SIG-M5 treated with dmso at 0.1 percent for 504 hours (cell line): Measurements from ENCODE around the gene SLC35E3.
"Not testable (repeated sequence)": the region's sequence is repeated elsewhere in the genome, so short reads cannot be mapped to it uniquely, and the experiment has no call there.

Source experiments
- DNase-seq: peaks from one replicate; lab custom pipeline; 2025; ENCODE audit not compliant: unreplicated experiment; lab: John Stamatoyannopoulos, UW

SLC35E3 gene

DNA sequence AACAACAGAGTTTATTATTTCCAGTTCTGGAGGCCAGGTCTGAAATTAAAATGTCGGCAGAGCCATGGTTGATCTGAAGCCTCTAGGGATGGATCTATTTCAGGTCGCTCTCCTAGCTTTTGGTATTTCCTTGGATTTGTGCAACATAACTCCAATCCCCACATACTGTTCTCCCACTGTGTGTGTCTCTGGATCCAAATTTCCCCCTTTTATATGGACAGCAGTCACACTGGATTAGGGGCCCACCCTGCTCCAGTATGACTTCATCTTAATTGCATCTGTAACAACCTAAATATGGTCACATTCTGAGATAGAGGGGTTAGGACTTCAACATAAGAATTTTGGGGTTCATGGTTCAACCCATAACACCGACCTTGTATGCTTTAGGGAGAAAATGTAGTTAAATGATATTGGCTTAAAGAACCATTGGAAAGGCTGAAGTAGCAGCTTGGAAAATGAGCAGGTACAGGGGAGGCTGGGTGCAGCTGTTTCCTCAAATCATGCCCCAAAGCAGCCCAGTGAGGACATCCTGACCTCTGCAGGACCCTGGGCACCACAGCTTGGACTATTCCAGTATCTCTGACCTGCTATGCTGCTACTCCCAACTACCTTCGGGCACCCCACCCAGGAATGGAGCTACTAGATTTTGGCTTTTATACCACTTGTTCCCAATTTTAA, 48.1 kb downstream of the SLC35E3 start:
- no peak for DNase-seq

DNA sequence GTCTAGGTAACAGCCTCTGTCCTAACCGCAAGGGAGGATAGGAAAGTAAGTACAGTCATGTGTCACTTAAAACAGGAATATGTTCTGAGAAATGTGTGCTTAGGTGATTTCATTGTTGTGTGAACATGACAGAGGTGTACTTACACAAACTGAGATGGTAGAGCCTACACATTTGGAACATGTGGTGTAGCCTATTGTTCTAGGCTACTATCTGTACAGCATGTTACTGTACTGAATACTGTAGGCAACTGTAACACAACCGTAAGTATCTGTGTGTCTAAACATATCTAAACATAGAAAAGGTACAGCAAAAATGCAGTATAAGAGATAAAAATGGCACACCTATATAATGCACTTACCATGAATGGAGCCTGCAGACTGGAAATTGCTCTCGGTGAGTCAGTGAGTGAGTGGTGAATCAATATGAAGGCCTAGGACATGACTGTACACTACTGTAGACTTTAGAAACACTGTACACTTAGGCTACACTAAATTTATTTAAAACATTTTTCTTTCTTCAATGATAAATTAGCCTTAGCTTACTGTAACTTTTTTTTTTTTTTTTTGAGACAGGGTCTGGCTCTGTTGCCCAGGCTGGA, 48.8 kb downstream of the SLC35E3 start:
- no peak for DNase-seq

DNA sequence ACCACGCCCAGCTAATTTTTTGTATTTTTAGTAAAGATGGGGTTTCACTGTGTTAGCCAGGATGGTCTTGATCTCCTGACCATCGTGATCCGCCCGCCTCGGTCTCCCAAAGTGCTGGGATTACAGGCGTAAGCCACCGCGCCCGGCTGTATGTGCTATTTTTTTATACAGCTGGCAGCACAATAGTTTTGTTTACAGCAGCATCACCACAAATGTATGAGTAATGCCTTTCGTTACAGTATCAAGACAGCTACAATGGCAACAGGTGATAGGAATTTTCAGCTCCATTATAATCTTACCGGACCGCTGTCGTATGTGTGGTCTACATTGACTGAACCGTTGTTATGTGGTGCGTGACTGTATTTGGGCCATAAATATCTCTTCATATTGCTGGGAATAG, 50.4 kb downstream of the SLC35E3 start:
- no peak for DNase-seq

DNA sequence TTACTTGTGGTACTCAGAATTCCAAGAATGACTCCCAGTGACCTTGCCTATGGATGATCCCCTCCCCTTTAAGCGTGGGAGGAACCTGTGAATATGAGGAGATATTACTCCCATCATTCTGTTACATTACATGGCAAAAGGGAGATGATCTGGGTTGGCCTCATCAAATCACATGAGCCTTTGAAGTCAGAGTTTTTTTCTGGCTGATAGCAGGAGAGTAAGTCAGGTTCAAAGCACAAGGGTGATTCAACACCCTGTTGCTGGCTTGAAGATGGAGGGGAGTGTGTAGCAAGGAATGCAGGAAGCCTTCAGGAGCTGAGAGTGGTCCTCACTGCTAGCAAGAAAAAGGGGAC, 52.9 kb downstream of the SLC35E3 start:
- DNase-seq, result no peak

DNA sequence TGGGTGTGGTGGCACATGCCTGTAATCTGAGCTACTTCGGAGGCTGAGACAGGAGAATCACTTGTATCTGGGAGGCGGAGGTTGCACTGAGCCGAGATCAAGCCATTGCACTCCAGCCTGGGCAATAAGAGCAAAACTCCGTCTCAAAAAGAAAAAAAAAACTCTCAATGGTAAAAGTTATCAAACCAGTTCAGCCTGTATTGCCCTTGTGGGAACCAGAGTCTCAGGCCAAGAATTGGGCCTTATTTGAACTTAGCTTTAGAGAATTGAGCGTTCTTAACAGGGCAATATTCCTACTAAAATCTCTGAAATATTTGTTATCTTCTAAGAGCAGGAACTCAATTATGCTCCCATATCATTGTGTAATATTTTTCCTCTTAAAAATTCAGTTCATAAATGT, 54.3 kb downstream of the SLC35E3 start:
- peak; percentile 22 for DNase-seq

DNA sequence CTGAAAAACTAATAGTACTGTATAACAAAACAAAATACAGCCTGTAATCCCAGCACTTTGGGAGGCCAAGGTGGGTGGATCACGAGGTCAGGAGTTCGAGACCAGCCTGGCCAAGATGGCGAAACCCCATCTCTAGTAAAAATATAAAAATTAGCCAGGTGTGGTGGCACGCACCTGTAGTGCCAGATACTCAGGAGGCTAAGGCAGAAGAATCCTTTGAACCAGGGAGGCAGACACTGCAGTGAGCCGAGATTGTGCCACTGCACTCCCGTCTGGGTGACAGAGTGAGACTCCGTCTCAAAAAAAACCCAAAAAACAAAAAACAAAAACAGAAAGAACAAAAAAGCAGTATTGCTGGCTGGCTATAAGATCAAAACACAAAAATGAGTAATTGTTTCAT, 55.1 kb downstream of the SLC35E3 start:
- not testable (repeated sequence) for DNase-seq

DNA sequence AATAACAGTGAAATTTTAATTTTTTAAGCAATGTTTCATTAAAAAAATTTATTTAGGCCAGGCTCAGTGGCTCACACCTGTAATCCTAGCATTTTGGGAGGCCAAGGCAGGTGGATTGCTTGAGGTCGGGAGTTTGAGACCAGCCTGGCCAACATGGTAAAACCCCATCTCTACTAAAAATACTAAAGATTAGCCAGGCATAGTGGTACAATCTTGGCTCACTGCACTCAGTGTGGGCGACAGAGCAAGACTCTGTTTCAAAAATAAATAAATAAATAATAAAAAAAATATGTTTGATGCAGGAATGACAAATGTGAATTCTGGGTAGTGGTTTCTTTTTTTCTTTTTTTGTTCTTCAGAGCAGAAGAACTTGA, 56.4 kb downstream of the SLC35E3 start:
- DNase-seq, result not testable (repeated sequence)

DNA sequence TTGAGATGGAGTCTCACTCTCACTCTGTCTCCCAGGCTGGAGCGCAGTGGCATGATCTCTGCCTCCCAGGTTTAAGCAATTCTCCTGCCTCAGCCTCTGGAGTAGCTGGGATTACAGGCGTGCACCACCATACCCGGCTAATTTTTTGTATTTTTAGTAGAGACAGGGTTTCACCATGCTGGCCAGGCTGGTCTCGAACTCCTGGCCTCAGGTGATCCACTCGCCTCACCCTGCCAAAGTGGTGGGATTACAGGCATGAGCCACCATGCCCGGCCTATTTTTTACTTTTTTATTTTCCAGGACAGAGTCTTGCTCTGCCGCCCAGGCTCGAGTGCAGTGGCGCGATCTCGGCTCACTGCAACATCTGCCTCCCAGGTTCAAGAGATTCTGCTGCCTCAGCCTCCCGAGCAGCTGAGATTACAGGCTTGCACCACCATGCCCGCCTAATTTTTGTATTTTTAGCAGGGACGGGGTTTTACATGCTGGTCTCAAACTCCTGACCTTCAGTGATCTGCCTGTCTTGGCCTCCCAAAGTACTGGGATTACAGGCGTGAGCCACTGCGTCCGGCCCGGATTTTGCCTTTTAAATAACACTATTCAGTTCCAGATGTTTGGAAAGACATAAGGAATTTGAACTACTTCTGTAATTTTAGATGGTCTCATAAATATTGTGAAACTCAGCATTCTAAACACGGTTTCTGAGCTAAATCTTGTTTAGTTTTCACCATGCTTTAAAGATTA, 57.1 kb downstream of the SLC35E3 start:
- DNase-seq, result not testable (repeated sequence)

DNA sequence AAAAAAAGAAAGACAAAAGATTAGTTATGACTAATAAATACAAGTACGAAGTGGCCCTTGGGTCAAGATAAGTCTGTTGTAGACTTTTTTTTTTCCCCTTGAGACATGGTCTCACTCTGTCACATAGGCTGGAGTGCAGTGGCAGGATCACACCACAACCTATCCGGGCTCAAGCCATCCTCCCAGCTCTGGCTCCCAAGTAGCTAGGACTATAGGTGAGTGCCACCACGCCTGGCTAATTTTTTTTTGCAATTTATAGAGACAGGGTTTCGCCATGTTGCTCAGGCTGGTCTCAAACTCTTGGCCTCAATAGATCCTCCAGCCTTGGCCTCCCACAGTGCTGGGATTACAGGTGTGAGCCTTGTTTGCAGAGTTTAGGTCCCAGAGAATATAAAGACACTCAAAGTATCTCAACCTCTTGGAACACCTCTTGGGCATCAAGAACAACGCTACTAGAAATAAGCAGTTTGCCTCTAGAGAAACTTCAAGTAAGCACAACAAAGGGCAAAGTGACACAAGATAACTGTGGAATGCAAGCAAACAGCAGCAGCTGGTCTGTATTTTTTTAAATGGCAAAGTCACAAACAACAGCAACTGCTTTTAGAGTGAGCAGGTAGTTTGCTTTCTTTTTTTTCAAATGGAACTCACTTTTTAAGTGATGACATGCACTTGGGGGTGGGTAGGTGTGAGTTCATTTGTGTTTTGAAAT, 58.1 kb downstream of the SLC35E3 start:
- no peak for DNase-seq

DNA sequence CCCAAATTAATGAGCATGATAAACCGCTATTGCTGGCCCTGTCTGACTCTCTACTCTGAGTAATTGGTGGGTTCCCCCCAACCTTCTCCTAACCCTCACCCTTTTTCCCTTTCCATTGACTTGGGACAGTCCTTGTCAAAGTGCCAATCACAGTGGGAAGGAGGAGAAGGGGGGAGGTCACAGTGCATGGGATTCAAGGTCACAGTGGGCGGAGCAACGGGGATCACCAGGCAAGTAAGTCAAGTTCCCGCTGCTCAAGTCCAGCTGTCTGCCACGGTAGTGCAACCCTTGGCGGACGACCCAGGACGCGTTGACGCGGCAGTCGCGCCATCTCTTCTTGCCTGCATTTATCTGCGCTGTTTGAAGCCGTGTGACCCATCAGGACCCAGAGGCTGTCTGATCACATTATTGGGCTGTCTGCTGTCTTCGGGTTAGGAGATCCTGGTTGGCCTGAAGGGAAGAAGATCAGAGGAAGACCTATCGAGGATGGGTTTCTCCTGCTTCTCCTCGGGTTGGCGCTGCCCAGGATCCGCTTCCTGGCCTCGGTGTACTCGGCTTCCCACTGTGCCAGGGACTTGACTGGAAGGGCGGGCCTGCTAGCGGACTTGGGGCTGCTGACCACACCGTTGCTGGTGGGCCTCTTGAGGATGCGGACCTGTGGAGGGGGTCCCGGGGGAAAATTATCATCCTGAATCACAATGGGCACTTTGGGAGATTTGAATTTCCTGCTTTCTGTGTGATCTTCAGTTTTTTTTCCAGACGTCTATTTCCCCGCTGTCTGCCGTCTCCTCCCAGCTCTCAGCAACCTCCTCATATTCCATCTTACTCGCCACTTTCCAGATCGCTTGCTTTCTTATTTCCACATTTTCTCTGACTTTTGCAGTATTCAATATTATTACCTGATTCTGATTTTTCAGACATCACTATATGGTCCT, 58.9 kb downstream of the SLC35E3 start:
- no peak for DNase-seq

DNA sequence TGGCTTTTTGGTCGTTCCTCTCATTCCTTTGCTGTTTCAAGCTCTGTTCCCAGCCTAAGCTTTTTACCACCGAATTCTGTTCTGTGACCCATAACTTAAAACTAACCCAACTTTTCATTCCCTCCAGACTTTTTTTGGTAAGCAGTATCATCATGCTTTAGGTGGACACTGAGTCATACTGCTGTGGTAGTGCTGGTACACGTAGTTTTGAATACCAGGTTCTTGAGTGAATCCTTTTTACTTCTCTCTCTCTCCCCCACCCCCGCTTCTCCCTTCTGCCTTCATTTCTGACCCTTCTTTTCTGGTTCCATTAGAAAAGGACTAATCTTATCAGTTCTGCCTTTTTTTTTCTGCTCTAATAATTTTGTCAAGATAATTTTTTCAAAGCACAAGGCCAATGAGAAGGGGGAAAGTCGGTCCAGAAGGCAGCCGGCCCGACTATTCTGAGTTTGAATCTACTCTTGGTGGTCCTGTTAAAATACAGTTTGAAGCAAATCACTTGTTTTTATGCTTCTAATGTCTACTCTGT, 59.7 kb downstream of the SLC35E3 start:
- no peak for DNase-seq

DNA sequence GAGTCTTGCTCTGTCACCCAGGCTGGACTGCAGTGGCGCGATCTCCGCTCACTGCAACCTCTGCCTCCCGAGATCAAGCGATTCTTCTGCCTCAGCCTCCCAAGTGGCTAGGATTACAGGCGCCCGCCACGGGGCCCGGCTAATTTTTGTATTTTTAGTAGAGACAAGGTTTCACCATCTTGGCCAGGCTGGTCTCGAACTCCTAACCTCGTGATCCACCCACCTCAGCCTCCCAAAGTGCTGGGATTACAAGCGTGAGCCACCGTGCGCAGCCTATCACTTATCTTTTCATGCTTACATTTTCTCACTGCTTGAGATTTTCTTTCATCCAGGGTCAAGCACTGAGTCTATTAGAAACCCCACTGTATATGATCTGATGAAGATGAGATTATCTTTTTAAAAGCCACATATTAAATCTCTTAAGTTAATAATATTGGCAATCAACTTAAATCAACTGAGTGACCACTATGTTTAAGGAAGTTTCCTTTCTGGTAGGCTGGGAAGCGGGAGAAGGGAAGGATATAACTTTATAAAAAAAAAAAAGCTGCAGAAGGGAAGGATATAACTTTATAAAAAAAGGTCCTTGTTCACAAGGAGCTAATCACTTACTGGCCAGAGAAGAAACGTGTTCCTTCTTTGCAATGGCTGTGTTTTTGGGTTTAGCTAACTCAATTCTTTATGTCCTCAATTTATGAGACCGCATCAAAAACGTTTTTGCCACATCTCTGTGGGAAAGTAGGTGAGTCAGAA, 60.7 kb downstream of the SLC35E3 start:
- no peak for DNase-seq

DNA sequence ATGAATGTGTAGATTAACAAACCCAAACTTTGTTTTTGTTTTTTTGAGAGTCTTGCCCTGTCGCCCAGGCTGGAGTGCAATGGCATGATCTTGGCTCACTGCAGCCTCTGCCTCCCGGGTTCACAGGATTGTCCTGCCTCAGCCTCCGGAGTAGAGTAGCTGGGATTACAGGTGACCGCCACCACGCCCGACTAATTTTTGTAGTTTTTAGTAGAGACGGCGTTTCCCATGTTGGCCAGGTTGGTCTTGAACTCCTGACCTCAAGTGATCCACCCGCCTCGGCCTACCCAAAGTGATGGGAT, 61.2 kb downstream of the SLC35E3 start:
- not testable (repeated sequence) for DNase-seq

DNA sequence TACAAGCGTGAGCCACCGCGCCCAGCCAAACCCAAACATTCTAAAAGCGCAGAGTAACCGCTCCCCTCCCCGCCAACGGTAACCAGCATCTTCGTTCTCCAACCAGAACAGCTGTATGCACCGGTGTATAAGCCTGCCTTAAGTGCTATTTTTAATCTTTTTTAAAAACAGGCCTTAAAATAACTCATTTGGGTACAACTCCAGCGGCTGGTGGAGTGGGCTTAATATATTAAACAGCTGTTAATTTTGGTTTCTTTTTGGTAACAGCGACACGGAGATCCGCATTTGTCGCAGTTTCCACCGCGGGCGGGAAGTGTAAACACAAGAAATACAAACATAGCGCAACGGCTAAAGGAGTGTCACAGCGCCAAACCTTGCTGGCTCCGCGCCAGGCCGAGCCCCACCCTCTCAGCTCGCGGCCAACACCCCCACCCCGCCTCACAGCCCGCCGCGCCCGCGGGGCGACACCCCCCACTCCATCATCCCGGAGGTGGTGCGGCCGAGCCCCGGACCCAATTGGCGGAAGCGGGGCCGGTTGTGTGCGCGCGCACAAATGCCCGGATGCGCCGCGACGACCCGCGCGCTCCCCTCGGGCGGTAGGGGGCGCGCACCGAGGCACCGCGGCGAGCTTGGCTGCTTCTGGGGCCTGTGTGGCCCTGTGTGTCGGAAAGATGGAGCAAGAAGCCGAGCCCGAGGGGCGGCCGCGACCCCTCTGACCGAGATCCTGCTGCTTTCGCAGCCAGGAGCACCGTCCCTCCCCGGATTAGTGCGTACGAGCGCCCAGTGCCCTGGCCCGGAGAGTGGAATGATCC, 61.8 kb downstream of the SLC35E3 start, which contains the start of gene MDM2:
Gene MDM2 (plus strand): TSS at position 602 of the 812 bp plus-strand sequence. CDS start 301 bp downstream, outside the sequence.
- DNase-seq, result peak; percentile 91

DNA sequence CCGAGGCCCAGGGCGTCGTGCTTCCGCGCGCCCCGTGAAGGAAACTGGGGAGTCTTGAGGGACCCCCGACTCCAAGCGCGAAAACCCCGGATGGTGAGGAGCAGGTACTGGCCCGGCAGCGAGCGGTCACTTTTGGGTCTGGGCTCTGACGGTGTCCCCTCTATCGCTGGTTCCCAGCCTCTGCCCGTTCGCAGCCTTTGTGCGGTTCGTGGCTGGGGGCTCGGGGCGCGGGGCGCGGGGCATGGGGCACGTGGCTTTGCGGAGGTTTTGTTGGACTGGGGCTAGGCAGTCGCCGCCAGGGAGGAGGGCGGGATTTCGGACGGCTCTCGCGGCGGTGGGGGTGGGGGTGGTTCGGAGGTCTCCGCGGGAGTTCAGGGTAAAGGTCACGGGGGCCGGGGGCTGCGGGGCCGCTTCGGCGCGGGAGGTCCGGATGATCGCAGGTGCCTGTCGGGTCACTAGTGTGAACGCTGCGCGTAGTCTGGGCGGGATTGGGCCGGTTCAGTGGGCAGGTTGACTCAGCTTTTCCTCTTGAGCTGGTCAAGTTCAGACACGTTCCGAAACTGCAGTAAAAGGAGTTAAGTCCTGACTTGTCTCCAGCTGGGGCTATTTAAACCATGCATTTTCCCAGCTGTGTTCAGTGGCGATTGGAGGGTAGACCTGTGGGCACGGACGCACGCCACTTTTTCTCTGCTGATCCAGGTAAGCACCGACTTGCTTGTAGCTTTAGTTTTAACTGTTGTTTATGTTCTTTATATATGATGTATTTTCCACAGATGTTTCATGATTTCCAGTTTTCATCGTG, 62.6 kb downstream of the SLC35E3 start:
- DNase-seq, result peak; percentile 97

DNA sequence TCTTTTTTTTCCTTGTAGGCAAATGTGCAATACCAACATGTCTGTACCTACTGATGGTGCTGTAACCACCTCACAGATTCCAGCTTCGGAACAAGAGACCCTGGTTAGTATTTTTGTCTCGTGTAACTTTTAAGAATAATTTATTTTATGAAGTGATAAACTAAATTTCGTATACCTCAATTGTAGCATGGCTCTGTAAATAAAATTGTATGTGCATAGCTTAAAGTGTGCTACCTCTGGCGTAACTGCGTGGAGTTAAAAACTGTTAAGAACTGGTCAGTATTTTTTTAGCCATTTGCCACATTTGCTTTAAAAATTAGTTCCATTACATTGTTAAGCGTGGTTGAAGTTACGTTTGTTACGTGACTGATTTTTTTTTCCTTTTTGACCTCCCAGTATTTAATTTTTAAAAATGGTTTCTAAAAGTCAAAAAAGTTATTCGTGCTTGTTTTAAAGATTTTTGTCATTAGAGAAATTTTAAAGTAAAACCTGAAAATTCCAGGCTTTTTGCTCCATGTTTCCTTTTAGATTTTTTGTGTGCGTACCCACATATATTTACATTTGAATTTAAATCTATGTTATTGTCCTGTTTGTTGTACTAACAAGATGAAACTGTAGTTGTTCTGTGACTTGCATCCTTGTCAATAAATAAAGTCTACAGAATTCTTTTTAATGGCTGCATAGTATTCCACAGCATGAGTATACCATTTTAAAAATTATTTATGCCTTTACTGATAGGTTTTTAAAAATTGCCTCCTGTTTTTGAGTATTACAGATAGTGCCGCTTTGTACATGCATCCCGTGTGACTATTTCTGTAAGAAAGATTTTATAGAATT, 63.4 kb downstream of the SLC35E3 start:
- DNase-seq, result no peak

DNA sequence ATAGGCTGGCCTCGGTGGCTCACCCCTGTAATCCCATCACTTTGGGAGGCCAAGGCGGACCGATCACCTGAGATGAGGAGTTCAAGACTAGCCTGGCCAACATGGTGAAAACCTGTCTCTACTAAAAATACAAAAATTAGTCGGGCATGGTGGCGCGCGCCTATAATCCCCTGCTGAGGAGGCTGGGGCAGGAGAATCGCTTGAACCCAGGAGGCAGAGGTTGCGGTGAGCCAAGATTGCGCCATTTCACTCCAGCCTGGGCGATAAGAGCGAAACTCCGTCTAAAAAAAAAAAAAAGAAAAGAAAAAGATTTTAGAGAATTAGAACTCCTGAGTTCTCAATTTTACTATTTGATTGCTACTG, 64.0 kb downstream of the SLC35E3 start:
- DNase-seq, result not testable (repeated sequence)
